Neural cell (in vitro differentiated cells): ENCODE data around the gene SCUBE1.

ENCODE experiments used
- EP300 ChIP-seq: fragments of 450-650 bp; conservative IDR thresholded peaks from 2 replicates; pipeline ENCODE4 v1.6.1; 2014; ENCODE audit warnings: antibody characterized with exemption, mild to moderate bottlenecking, moderate library complexity; ENCODE audit not compliant: poor library complexity, severe bottlenecking
- EZH2 ChIP-seq: fragments of 200-600, 300-800 bp; shearing (Covaris generic), sonication (generic); IDR thresholded peaks from 2 replicates; pipeline ENCODE4 v1.6.1; 2014; ENCODE audit warnings: antibody characterized with exemption, low read length, borderline replicate concordance, mild to moderate bottlenecking; ENCODE audit not compliant: insufficient read depth, poor library complexity, severe bottlenecking
- POLR2AphosphoS5 ChIP-seq: IDR thresholded peaks from 2 replicates; pipeline ENCODE4 v1.6.1; 2012
- RAD21 ChIP-seq: fragments of 450-650 bp; conservative IDR thresholded peaks from 2 replicates; pipeline ENCODE4 v1.6.1; 2014; ENCODE audit warnings: antibody characterized with exemption, mild to moderate bottlenecking, moderate library complexity
- SMC3 ChIP-seq: fragments of 450-650 bp; conservative IDR thresholded peaks from 2 replicates; pipeline ENCODE4 v1.6.1; 2014; ENCODE audit warnings: antibody characterized with exemption, mild to moderate bottlenecking, moderate library complexity; ENCODE audit not compliant: poor library complexity
- TAF1 ChIP-seq: IDR thresholded peaks from 2 replicates; pipeline ENCODE4 v1.6.1; 2012; ENCODE audit warnings: low read depth
- TF ChIP-seq, protein P1 (sequence below): fragments of 450-650 bp; IDR thresholded peaks from 2 replicates; pipeline ENCODE4 v1.5.1; 2014; ENCODE audit warnings: antibody characterized with exemption, mild to moderate bottlenecking, moderate library complexity; ENCODE audit not compliant: poor library complexity, severe bottlenecking
- TF ChIP-seq, protein P2 (sequence below): IDR thresholded peaks from 2 replicates; pipeline ENCODE4 v1.6.1; 2012; ENCODE audit warnings: borderline replicate concordance

DNA sequence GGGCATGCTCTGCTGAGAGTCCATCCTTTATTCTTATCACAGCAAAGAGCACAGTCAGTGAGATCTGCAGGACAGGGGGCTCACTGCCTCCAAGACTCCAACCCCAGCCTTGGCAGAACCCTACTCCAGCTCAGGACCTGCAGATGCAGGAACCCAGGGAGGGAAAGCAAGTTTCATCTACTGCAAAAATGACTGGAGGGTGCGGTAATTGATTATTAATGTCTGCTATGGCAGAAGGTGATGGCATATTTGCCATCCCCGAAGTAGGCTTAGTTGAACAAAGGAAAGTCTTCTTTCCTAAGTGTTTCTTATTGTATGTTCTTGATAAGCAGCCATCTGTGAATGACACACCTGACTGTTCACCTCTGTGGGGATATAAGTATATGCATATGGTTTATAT is 9.2 kb downstream of the SCUBE1 start:
- no peak for TF ChIP-seq EZH2
- no peak for TF ChIP-seq POLR2AphosphoS5
- TF ChIP-seq, protein P1, sequence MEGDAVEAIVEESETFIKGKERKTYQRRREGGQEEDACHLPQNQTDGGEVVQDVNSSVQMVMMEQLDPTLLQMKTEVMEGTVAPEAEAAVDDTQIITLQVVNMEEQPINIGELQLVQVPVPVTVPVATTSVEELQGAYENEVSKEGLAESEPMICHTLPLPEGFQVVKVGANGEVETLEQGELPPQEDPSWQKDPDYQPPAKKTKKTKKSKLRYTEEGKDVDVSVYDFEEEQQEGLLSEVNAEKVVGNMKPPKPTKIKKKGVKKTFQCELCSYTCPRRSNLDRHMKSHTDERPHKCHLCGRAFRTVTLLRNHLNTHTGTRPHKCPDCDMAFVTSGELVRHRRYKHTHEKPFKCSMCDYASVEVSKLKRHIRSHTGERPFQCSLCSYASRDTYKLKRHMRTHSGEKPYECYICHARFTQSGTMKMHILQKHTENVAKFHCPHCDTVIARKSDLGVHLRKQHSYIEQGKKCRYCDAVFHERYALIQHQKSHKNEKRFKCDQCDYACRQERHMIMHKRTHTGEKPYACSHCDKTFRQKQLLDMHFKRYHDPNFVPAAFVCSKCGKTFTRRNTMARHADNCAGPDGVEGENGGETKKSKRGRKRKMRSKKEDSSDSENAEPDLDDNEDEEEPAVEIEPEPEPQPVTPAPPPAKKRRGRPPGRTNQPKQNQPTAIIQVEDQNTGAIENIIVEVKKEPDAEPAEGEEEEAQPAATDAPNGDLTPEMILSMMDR, result no peak
- TF ChIP-seq SMC3, result no peak
- TF ChIP-seq EP300, result no peak
- TF ChIP-seq TAF1, result no peak
- no peak for TF ChIP-seq RAD21
- TF ChIP-seq, protein P2, sequence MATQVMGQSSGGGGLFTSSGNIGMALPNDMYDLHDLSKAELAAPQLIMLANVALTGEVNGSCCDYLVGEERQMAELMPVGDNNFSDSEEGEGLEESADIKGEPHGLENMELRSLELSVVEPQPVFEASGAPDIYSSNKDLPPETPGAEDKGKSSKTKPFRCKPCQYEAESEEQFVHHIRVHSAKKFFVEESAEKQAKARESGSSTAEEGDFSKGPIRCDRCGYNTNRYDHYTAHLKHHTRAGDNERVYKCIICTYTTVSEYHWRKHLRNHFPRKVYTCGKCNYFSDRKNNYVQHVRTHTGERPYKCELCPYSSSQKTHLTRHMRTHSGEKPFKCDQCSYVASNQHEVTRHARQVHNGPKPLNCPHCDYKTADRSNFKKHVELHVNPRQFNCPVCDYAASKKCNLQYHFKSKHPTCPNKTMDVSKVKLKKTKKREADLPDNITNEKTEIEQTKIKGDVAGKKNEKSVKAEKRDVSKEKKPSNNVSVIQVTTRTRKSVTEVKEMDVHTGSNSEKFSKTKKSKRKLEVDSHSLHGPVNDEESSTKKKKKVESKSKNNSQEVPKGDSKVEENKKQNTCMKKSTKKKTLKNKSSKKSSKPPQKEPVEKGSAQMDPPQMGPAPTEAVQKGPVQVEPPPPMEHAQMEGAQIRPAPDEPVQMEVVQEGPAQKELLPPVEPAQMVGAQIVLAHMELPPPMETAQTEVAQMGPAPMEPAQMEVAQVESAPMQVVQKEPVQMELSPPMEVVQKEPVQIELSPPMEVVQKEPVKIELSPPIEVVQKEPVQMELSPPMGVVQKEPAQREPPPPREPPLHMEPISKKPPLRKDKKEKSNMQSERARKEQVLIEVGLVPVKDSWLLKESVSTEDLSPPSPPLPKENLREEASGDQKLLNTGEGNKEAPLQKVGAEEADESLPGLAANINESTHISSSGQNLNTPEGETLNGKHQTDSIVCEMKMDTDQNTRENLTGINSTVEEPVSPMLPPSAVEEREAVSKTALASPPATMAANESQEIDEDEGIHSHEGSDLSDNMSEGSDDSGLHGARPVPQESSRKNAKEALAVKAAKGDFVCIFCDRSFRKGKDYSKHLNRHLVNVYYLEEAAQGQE, result no peak
